ENCODE data around the gene ADH6.
"Not testable (repeated sequence)": the region's sequence is repeated elsewhere in the genome, so short reads cannot be mapped to it uniquely, and the experiment has no call there.

Gene ADH6

GRCh38 chr4:99219072-99219471 lies at the start of gene ADH6:
Gene ADH6 (minus strand): TSS chr4:99219246. CDS start chr4:99219152, 94 bp downstream.
- no peak for DNase-seq (ENCODE audit: low spot score)

- DNase-seq (ENCODE audit: low spot score): no peak
These were observed 45.9 kb upstream of the ADH6 start for GRCh38 chr4:99264927-99265326.

GRCh38 chr4:99252746-99253145 lies 33.7 kb upstream of the ADH6 start:
- no peak for DNase-seq (ENCODE audit: low spot score)

DNA sequence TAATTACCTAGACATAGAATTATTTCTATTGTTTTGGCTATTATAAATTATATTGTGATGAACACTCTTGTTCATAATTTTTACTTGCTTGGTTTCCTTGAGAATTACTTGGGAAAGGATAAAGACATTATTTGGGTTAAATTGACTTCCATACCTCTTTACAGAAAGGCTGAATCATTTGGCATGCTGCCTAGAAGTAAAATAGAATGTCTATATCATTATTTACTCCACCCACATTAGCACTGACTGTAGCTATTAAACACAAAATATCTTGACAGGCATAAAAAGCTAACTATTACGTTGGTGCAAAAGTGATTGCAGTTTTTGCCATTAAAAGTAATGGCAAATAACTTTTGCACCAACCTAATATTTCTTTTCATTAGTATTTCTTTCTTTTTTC lies 29.7 kb upstream of the ADH6 start:
- DNase-seq (ENCODE audit: low spot score): no peak

DNA sequence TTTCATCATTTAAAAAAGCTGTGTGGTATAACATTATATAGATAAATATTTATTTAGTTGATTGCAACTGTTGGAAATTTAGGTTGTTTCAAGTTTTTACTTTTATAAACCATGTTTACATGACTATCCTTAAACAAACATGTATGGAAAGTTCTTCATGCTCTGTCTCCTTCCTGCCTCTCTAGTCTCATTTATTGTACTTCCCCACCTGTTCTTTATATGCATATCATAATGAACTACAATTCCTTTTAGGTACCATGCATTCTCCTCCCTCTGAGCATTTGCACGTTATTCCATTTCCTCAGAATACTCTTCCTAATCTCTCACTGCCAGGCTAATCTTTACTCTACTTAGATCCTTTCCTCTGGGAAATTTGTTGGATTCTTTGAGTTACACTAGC lies 16.9 kb upstream of the ADH6 start:
- DNase-seq (ENCODE audit: low spot score): no peak

GRCh38 chr4:99234331-99235010 lies 15.4 kb upstream of the ADH6 start:
- no peak for DNase-seq (ENCODE audit: low spot score)

GRCh38 chr4:99233397-99233796 lies 14.4 kb upstream of the ADH6 start:
- not testable (repeated sequence) for DNase-seq (ENCODE audit: low spot score)

GRCh38 chr4:99228706-99229105 lies 9.7 kb upstream of the ADH6 start:
- DNase-seq (ENCODE audit: low spot score): not testable (repeated sequence)

GRCh38 chr4:99227646-99228045 lies 8.6 kb upstream of the ADH6 start:
- not testable (repeated sequence) for DNase-seq (ENCODE audit: low spot score)

GRCh38 chr4:99221980-99222379 lies 2.9 kb upstream of the ADH6 start:
- DNase-seq (ENCODE audit: low spot score): no peak

- DNase-seq (ENCODE audit: low spot score): no peak
These were observed 433 bp upstream of the ADH6 start for GRCh38 chr4:99219479-99219878.

DNA sequence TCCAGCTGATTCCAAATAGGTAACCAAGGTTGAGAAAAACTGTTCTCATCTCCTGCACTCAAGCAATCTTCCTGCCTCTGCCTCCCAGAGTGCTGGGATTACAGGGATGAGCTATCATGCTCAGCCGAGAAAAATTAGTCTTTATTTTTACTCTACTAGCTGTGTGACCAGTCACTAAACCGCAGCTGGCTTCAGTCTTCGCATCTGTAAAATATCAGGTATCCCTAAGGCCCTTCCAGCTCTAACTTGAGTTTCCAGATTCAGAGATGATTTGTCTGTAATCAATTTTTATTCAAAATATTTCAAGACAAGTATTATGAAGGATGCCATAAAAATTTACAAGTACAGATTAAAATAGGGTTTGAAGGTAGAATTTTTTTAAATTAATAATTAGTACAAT lies 3.5 kb downstream of the ADH6 start:
- no peak for DNase-seq (ENCODE audit: low spot score)

DNA sequence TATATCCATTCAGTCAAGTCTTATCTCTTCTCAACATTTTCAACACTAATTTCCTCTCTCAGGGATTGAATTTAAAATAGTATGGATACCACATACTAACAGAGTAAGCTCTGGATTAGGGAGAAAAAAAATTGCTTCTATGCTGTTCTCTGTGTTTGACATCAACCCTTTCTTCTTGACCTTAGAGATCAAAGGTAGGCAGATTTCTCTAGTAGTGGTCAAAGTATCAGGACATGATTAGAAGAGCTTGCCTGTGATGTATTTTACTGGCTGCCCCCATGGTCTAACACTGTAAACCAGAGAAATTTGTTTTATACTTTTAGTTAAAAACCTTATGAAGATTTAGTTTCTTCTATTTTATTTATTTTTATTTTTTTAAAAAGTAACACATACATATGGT lies 8.3 kb downstream of the ADH6 start:
- DNase-seq (ENCODE audit: low spot score): no peak

DNA sequence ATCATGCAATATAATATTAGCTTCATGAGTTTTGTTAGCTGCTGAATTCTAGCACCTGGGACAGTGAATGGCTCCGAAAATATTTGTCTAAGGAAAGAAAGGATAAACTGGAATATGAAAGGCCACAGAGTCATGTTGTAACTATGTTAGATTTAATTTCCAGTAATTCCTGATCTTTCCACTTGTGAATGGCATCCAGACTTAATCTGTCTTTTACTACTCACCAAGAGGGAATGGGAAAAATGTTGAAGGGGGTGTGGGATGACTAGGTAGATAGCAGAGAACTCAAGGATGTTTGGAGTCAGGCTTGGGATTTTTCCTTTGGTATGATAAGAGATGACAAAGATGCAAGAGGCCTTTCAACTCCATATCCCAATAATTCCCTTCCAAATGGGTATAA lies 9.4 kb downstream of the ADH6 start:
- DNase-seq (ENCODE audit: low spot score): no peak

GRCh38 chr4:99208719-99209075 lies 10.3 kb downstream of the ADH6 start:
- DNase-seq (ENCODE audit: low spot score): no peak

GRCh38 chr4:99207911-99208718 lies 10.9 kb downstream of the ADH6 start:
- no peak for DNase-seq (ENCODE audit: low spot score)

DNA sequence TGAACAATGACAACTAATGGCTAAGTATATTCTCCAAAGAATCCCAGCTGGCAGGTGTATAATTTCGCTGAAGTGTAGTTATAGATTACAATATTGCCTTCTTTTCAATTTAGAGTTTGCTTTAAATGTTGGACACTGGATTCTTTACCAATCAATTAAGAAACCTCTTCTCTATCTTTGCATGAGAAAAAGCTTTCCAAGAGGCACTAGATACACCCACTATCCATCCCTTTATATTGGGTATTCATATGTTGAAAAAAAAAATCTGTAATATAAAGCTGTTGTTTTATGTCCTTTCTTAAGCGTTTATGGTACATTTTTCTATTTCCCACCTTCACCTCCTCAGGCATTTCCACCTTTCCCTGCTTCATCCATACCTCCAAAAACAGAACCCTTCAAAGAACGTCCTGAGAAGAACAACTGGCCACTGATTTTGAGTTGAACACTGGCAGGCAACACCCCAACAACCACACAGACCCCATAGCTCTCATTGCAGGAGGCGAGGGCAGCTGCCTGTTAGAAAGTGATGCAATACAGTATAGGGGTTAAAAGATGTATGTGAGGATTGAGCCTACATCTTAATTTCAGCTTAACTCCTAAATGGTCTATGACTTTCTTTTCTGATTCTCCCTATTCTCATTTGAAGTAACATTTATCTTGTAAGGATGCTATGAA lies 11.8 kb downstream of the ADH6 start:
- no peak for DNase-seq (ENCODE audit: low spot score)

- no peak for DNase-seq (ENCODE audit: low spot score)
These were observed 13.7 kb downstream of the ADH6 start for GRCh38 chr4:99205153-99205979.

DNA sequence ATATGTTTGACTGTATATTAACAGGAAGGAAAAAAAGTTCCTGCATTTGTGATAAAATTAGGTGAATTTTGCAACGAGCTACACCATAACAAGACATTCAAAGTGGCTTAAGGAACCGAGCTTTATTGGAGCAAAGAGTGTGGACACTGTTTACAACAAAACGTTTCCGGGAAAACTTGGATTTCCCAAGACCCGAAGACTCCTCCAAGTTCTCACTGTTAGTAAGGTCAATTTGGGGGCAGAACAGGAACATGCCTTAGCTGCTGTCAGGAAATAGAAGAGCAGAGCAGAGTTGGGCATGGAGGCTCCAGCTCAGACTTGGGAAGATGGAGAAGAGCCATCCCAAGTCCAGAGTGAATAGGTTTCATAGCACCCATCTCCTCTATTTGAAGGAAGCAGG lies 16.5 kb downstream of the ADH6 start:
- no peak for DNase-seq (ENCODE audit: low spot score)

- DNase-seq (ENCODE audit: low spot score): no peak
These were observed 17.0 kb downstream of the ADH6 start for GRCh38 chr4:99202094-99202493.

GRCh38 chr4:99201690-99202089 lies 17.4 kb downstream of the ADH6 start:
- no peak for DNase-seq (ENCODE audit: low spot score)

DNA sequence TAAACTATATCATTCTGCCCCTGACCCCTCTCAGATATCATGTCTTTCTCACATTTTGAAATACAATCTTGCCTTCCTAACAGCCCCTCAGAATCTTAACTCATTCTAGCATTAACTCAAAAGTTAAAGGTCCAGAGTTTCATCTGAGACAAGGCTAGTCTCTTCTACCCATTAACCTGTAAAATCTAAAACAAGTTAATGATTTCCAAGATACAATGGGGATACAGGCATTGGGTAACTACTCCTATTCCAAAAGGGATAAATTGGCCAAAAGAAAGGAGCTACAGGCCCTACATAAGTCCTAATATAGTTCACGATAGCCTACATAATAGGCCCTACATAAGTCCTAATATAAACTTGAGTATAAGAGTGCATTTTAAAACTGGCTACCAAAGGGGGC lies 18.9 kb downstream of the ADH6 start:
- DNase-seq (ENCODE audit: low spot score): no peak

All from SW480 (cell line).